ENCODE results near the gene TBXA2R.

Gene TBXA2R

DNA sequence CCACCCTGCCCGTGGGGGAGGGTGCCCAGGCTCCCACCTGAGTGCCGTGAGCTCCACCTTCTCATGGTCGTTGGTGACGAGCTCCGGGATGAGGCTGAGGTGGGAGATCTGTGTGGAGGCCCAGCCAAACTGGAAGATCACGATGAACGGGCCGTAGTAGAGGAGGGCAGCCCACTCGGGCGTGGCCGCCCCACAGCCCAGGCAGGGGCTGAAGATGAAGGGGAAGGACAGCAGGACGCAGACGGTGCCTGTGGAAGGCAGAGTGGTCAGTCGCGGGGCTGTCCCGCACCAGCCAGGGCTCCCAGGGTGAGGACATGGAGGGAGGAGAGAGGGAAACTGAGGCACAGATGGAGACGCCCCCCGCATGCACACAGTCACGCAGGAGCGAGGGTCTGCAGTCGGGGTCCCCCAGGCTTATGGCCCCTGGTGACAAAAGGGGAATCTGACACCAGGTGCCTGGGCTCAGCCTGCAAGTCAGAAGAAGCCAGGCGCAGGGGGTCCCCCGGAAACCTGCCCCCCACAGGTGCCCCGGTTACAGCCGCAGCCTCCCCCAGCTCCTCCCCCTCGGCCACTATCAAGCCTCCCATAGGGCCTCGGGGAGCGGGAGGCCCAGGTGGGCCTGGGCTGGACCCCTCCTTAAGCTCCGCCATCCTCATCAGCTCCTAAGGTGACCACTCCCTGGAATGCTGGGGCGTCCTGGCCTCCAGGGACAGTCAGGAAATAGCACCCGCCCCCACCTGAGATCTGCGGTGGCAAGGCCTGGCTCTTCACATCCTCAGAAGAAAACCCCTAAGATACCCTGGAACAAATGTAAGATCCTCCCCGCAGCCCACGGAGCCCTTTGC, 55.5 kb downstream of the TBXA2R start:
- DNase-seq: no peak

DNA sequence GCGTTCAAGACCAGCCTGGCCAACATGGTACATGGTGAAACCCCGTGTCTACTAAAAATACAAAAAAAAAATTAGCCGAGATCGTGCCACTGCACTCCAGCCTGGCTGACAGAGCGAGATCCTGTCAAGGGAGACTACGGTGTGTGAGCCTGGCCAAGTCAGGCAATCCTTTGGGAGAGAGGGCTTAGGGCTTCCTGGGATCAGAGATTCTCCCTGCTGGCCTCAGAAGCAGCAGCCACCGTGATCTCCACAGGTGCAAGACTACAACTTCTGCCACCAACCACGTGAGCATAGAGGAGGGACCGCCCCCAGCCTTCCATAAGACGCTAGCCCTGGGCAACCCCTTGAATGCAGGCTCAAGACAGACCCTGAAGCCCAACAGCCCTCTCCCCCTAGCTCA, 56.9 kb downstream of the TBXA2R start:
- no peak for DNase-seq

DNA sequence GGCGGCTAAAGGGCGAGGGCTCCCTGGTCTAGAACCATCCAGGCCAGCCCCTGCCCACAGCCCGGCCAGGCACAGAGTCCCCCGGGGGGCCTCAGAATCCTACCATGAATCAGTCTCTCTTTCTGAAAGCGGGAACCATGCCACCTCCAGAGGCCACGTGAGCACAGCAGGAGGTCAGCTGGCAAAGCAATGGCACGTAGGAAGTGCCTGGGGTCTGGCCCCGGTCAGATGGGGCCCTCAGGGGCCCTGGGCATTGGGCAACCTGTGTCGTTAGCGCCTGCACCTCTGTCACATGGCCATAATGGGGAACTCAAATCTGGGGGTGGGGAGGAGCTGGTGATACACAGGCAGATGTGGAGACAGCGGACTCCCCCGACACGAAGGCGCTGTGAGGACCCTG, 58.1 kb downstream of the TBXA2R start:
- DNase-seq: no peak

DNA sequence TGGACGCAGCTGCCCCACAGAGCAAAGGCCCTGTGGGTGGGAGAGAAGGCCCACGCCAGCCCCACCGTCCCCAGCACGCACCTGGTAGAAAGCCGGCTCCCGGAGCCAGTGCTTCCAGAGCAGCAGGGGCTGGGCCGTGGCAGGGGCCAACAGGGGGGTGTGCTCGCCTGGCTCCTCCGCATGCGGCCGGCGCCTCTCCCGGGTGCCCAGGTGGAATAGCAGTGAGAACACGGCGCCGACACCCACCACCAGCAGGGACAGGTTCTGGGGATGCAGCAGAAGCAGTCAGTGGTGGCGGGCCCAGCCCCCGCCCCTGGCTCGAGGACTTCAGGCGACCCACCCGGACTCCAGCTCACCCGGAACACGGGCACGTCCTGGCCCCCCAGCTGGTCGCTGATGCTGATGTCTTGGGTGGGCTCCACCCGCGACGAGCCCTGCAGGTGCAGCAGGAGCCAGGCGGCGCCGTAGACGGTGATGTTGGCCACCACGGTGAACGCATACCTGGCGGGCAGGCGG, 58.9 kb downstream of the TBXA2R start:
- no peak for DNase-seq

DNA sequence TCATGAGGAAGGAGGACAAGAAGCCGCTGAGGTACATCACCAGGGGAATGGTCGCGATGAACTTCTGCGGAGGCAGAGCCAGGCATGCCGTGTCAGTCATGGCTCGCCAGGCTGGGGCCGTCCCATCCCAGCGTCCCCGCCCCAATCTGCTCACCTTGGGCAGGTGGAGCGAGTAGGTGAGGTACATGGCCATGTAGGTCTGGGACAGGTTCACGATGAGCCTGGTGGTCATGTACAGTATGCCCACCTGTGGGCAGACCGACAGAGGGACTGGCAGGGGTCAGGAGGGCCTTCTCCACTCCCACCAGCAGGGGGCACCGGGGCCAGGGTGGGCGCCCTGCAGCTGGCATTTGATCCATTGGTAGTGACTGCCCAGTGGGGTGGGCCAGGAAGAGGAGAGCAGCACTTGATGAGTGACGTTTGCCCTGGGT, 59.4 kb downstream of the TBXA2R start:
- no peak for DNase-seq

DNA sequence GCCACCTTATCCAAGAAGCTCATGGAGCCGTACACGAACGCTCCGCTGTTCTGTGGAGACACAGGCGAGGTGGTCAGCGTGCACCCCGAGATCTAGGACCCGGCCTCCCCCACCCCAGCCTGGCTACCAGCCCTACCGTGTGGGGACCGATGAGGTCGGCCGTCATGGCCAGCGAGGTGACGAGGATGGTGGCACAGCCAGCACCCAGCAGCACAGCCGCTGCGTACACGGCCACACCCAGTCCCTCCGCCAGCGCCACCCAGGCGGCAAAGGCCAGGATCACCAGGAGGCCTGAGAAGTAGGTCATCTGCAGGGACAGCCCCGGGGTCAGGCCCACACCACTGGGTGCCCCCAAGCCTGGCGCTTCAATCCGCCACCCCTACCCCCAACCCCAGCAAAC, 60.6 kb downstream of the TBXA2R start:
- no peak for DNase-seq

DNA sequence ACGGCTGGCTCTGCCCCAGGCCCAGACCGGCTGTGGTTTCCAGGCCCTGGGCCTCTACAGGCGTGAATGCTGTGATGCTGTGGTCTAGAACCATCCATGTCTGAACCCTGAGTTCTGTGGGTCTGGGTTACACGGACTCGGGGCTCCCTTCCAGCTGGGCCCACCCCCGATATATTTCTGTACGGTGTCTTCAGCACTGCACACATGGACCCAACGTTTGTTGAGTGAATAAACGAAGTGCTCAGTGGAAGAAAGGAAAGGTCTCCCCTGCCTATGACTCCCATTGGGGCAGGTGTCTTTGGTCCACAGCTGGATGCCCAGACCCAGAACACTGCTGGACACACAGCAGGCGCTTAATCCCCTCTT, 61.0 kb downstream of the TBXA2R start:
- no peak for DNase-seq

DNA sequence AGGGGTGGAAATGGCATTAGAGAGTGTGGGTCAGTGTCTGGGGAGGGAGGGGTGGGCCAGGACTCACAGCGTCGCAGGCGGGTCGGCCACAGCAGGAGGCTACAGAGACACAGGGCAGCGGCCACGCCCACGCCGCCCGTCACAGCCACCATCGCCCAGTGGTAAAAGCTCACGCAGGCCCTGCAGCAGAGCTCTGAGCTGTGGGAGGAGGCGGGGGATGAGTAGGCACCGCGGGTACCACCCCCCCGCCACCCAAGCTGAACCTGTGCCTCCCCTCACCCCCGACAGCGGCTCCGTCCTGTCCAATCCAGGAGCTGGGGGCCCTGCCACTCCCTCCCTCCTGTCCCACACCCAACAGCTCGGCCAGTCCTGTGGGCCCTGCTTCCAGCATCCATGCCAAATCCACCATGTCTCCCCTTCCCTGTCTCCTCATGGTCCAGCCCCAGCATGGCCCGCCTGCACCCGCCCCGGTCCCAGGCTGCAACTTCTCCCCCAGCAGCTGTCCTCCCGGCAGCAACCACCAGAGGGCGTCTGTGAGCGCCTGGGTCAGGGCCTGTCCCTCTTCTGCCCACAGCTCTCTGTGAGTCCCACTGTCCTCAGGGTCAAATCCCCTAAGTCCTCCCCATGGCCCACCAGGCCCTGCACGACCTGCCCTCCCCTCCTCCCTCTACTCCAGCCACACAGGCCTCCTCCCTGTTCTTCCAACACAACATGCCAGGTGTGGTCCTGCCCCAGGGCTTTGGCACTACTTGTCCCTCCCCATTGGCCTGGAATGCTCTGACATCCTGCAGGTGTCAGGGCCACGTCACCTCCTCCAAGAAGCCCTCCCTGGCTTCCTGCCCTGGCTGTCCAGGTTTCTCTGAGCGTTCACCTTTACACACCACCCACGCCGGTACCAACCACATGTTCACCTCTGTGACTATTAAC, 61.7 kb downstream of the TBXA2R start:
- peak; percentile 42 to 65 (median 43) for DNase-seq

Data from NCI-H1417 (cell line).